Measurements from ENCODE around the gene PAM.

- TF ChIP-seq, protein P1, sequence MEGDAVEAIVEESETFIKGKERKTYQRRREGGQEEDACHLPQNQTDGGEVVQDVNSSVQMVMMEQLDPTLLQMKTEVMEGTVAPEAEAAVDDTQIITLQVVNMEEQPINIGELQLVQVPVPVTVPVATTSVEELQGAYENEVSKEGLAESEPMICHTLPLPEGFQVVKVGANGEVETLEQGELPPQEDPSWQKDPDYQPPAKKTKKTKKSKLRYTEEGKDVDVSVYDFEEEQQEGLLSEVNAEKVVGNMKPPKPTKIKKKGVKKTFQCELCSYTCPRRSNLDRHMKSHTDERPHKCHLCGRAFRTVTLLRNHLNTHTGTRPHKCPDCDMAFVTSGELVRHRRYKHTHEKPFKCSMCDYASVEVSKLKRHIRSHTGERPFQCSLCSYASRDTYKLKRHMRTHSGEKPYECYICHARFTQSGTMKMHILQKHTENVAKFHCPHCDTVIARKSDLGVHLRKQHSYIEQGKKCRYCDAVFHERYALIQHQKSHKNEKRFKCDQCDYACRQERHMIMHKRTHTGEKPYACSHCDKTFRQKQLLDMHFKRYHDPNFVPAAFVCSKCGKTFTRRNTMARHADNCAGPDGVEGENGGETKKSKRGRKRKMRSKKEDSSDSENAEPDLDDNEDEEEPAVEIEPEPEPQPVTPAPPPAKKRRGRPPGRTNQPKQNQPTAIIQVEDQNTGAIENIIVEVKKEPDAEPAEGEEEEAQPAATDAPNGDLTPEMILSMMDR (conservative IDR thresholded peaks at IDR 0.05; ENCODE audit: low read depth, low read length), result no peak
- TF ChIP-seq EZH2phosphoT487 (IDR thresholded peaks at IDR 0.05; ENCODE audit: borderline replicate concordance, low read length) (no peak), EZH2 (IDR thresholded peaks at IDR 0.05; ENCODE audit: low read length, unreplicated experiment) (no peak)
Measured at GRCh38 chr5:103060424-103060954, 305.4 kb downstream of the PAM start.

Data from PC-3 (cell line).